H9 (cell line): ENCODE measurements around the gene TMEM9. TPM values are rescaled to one million over a fixed set of nuclear protein-coding genes. Genes with fewer than 3 reads are reported as not detected.

Experiments used
- DNase-seq: peaks from one replicate; pipeline ENCODE4 v3.0.0-alpha.2; 2017
- H2AFZ ChIP-seq: one replicate; pipeline ENCODE4 v1.6.1; 2013; ENCODE audit warnings: mild to moderate bottlenecking, low read length, control low read depth, moderate library complexity
- H2AK5ac ChIP-seq: 2 replicates; pipeline ENCODE4 v1.6.1; 2013; ENCODE audit warnings: low read length, control low read depth, mixed read lengths; ENCODE audit not compliant: insufficient read length
- H2BK120ac ChIP-seq: one replicate; pipeline ENCODE4 v1.6.1; 2013; ENCODE audit warnings: low read depth, mild to moderate bottlenecking, low read length, control low read depth, inconsistent platforms; ENCODE audit not compliant: poor library complexity, severe bottlenecking
- H2BK12ac ChIP-seq: 2 replicates; pipeline ENCODE4 v1.6.1; 2013; ENCODE audit warnings: low read length, control low read depth, mixed read lengths, low read depth; ENCODE audit not compliant: insufficient read length
- H2BK15ac ChIP-seq: 2 replicates; pipeline ENCODE4 v1.6.1; 2013; ENCODE audit warnings: low read depth, low read length, control low read depth
- H2BK20ac ChIP-seq: one replicate; pipeline ENCODE4 v1.6.1; 2013; ENCODE audit warnings: low read depth, mild to moderate bottlenecking, low read length, control low read depth, inconsistent platforms; ENCODE audit not compliant: poor library complexity, severe bottlenecking
- H2BK5ac ChIP-seq: 2 replicates; pipeline ENCODE4 v1.6.1; 2013; ENCODE audit warnings: low read length, control low read depth, mixed read lengths; ENCODE audit not compliant: insufficient read length
- H3K14ac ChIP-seq: 2 replicates; pipeline ENCODE4 v1.6.1; 2013; ENCODE audit warnings: low read length, control low read depth; ENCODE audit not compliant: insufficient read depth
- H3K18ac ChIP-seq: 2 replicates; pipeline ENCODE4 v1.6.1; 2013; ENCODE audit warnings: low read depth, mild to moderate bottlenecking, mixed read lengths, low read length, control low read depth; ENCODE audit not compliant: insufficient read length
- H3K23ac ChIP-seq: 2 replicates; pipeline ENCODE4 v1.6.1; 2013; ENCODE audit warnings: low read length, control low read depth, mixed read lengths, low read depth; ENCODE audit not compliant: insufficient read length
- H3K23me2 ChIP-seq: 2 replicates; pipeline ENCODE4 v1.6.1; 2013; ENCODE audit warnings: low read depth, mild to moderate bottlenecking, mixed read lengths, low read length, control low read depth; ENCODE audit not compliant: insufficient read length, poor library complexity, severe bottlenecking
- H3K27ac ChIP-seq: 2 replicates; pipeline ENCODE4 v1.5.1; 2013; ENCODE audit warnings: low read length, control low read depth, mixed read lengths, low read depth; ENCODE audit not compliant: insufficient read length
- H3K27me3 ChIP-seq: 2 replicates; pipeline ENCODE4 v1.6.1; 2013; ENCODE audit warnings: low read length, control low read depth, inconsistent platforms; ENCODE audit not compliant: insufficient read depth
- H3K4ac ChIP-seq: 2 replicates; pipeline ENCODE4 v1.6.1; 2013; ENCODE audit warnings: low read depth, mild to moderate bottlenecking, control low read depth, inconsistent platforms, low read length, moderate library complexity
- H3K4me1 ChIP-seq: 2 replicates; pipeline ENCODE4 v1.6.1; 2013; ENCODE audit warnings: low read length, control low read depth, inconsistent platforms; ENCODE audit not compliant: insufficient read depth
- H3K4me2 ChIP-seq: 2 replicates; pipeline ENCODE4 v1.6.1; 2013; ENCODE audit warnings: low read length, control low read depth, mixed read lengths; ENCODE audit not compliant: insufficient read length, insufficient read depth
- H3K56ac ChIP-seq: 2 replicates; pipeline ENCODE4 v1.6.1; 2013; ENCODE audit warnings: low read depth, mild to moderate bottlenecking, mixed read lengths, low read length, control low read depth; ENCODE audit not compliant: insufficient read length
- H3K79me1 ChIP-seq: 2 replicates; pipeline ENCODE4 v1.6.1; 2013; ENCODE audit warnings: low read depth, mild to moderate bottlenecking, moderate library complexity, low read length, control low read depth, inconsistent platforms; ENCODE audit not compliant: insufficient read depth, poor library complexity, severe bottlenecking
- H3K79me2 ChIP-seq: 2 replicates; pipeline ENCODE4 v1.6.1; 2013; ENCODE audit warnings: low read length, control low read depth, inconsistent platforms; ENCODE audit not compliant: insufficient read depth
- H3K9ac ChIP-seq: 2 replicates; pipeline ENCODE4 v1.6.1; 2013; ENCODE audit warnings: low read length, control low read depth, mixed read lengths; ENCODE audit not compliant: insufficient read length; ENCODE audit errors: extremely low read depth
- H3K9me3 ChIP-seq: one replicate; pipeline ENCODE4 v1.6.1; 2013; ENCODE audit warnings: low read depth, low read length, inconsistent platforms; ENCODE audit not compliant: control insufficient read depth
- H3T11ph ChIP-seq: one replicate; pipeline ENCODE4 v1.6.1; 2013; ENCODE audit warnings: mild to moderate bottlenecking, low read length, control low read depth, inconsistent platforms
- H4K20me1 ChIP-seq: one replicate; pipeline ENCODE4 v1.6.1; 2013; ENCODE audit not compliant: control insufficient read depth, insufficient read length, insufficient read depth
- H4K5ac ChIP-seq: 2 replicates; pipeline ENCODE4 v1.6.1; 2013; ENCODE audit warnings: low read depth, mild to moderate bottlenecking, mixed read lengths, low read length, control low read depth; ENCODE audit not compliant: insufficient read length
- H4K8ac ChIP-seq: replicated peaks from 2 replicates; pipeline ENCODE4 v1.6.1; 2013; ENCODE audit warnings: low read length, control low read depth, mixed read lengths, low read depth; ENCODE audit not compliant: insufficient read length
- H4K91ac ChIP-seq: 2 replicates; pipeline ENCODE4 v1.6.1; 2013; ENCODE audit warnings: low read depth, mild to moderate bottlenecking, moderate library complexity, mixed read lengths, low read length, control low read depth; ENCODE audit not compliant: insufficient read length
- H3K27ac Mint-ChIP-seq, 3 experiments: 2 replicates in 2 of 3; 3 replicates in 1 of 3; pipeline ENCODE4 v1.8.0; 2020 to 2021; ENCODE audit warnings: mixed read lengths in 3 of 3, mild to moderate bottlenecking in 1 of 3, moderate library complexity in 1 of 3
- H3K27me3 Mint-ChIP-seq: 2 replicates; pipeline ENCODE4 v1.8.0; 2021; ENCODE audit warnings: low read depth, mild to moderate bottlenecking, moderate library complexity, mixed read lengths
- H3K36me3 Mint-ChIP-seq, 3 experiments: 2 replicates in 2 of 3; 3 replicates in 1 of 3; pipeline ENCODE4 v1.8.0; 2020 to 2021; ENCODE audit warnings: low read depth in 3 of 3, mixed read lengths in 3 of 3; ENCODE audit not compliant: insufficient read depth in 1 of 3
- H3K4me1 Mint-ChIP-seq, 2 experiments: 2 replicates each; pipeline ENCODE4 v1.8.0; 2020; ENCODE audit warnings: mixed read lengths in 2 of 2
- H3K4me3 Mint-ChIP-seq, 2 experiments: 2 replicates in 1 of 2; 3 replicates in 1 of 2; pipeline ENCODE4 v1.8.0; 2020 to 2021; ENCODE audit warnings: mild to moderate bottlenecking in 2 of 2, mixed read lengths in 2 of 2, moderate library complexity in 1 of 2
- H3K9me3 Mint-ChIP-seq, 2 experiments: 2 replicates in 1 of 2; 3 replicates in 1 of 2; pipeline ENCODE4 v1.8.0; 2020; ENCODE audit warnings: mild to moderate bottlenecking in 2 of 2, mixed read lengths in 2 of 2, moderate library complexity in 1 of 2
- WGBS: extraction: QIAGEN DNeasy Blood & Tissue Kit; methylation state at CpG from one replicate; pipeline ENCODE4 v1.1.7; 2013; ENCODE audit warnings: missing lambda C conversion rate, low lambda C conversion rate, mixed read lengths; ENCODE audit not compliant: insufficient read length; ENCODE audit errors: extremely low coverage; 5-methylcytosine and 5-hydroxymethylcytosine counted together
- total RNA-seq: library from RNA; stranded (reverse); gene quantifications from 2 replicates; pipeline ENCODE4 v1.2.1, GENCODE V29; 2021
- TF ChIP-seq, protein P1 (sequence below): fragments of 200-600 bp; sonication (generic); conservative IDR thresholded peaks from 3 replicates; pipeline ENCODE4 v1.8.0; 2021; ENCODE audit warnings: antibody characterized with exemption, mild to moderate bottlenecking

The TMEM9 gene
- total RNA-seq, 1 experiment from 2014 or later = 93.4 TPM

DNA sequence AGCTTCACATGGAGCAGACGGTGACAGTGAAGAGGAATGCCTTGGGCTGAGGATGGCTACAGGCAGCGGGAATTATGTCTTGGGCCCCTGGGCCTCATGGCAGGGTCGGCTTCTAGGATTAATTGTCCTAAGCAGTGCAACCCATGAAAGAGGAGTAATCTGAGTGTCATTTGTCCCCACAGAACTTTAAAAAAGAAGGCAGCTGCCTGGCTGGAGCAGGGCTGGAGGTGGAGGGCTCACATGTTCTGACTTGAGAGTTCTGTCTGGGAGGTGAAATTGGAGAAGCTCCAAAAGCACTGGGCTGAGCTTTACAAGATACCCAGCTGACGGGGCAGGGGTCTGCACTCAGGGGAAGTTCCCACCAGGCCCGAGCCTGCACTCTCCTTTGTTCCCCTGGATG, 64.7 kb downstream of the TMEM9 start:
- TF ChIP-seq, protein P1, sequence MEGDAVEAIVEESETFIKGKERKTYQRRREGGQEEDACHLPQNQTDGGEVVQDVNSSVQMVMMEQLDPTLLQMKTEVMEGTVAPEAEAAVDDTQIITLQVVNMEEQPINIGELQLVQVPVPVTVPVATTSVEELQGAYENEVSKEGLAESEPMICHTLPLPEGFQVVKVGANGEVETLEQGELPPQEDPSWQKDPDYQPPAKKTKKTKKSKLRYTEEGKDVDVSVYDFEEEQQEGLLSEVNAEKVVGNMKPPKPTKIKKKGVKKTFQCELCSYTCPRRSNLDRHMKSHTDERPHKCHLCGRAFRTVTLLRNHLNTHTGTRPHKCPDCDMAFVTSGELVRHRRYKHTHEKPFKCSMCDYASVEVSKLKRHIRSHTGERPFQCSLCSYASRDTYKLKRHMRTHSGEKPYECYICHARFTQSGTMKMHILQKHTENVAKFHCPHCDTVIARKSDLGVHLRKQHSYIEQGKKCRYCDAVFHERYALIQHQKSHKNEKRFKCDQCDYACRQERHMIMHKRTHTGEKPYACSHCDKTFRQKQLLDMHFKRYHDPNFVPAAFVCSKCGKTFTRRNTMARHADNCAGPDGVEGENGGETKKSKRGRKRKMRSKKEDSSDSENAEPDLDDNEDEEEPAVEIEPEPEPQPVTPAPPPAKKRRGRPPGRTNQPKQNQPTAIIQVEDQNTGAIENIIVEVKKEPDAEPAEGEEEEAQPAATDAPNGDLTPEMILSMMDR = no peak
- Mint-ChIP-seq H3K4me1 (peaks cover 8 to 11% of the 10 kb centered on the region in 2 experiments), H3K9me3 (no peaks in the 10 kb centered on the region), H3K36me3 (no peaks in the 10 kb centered on the region), H3K27me3 (peaks cover 16% of the 10 kb centered on the region), H3K27ac (no peak overlapping the region; a peak in 1 of 7 replicates), H3K4me3 (no peak overlapping the region)
- no peak overlapping the region for H2BK5ac ChIP-seq
- H3K23me2 ChIP-seq = no peaks in the 10 kb centered on the region
- H3K4me2 ChIP-seq = no peak overlapping the region
- no peaks in the 10 kb centered on the region for H3K9me3 ChIP-seq
- no peak overlapping the region for H2AK5ac ChIP-seq
- H4K20me1 ChIP-seq = no peaks in the 10 kb centered on the region
- no peaks in the 10 kb centered on the region for H3K79me2 ChIP-seq
- no peak for DNase-seq
- no peaks in the 10 kb centered on the region for H3K27me3 ChIP-seq
- H2AFZ ChIP-seq = no peak overlapping the region
- no peak overlapping the region for H2BK15ac ChIP-seq
- H3K18ac ChIP-seq = no peak overlapping the region
- H3K23ac ChIP-seq = no peak overlapping the region
- WGBS = no CpG with 5 or more reads among the region's 5 CpGs
- H4K8ac ChIP-seq = no peak overlapping the region
- H3K56ac ChIP-seq = no peak overlapping the region
- H2BK120ac ChIP-seq = no peak overlapping the region
- no peak overlapping the region for H3K4ac ChIP-seq
- no peak overlapping the region for H3K14ac ChIP-seq
- no peak overlapping the region for H3K9ac ChIP-seq
- H3T11ph ChIP-seq = no peak overlapping the region
- H3K27ac ChIP-seq = no peak overlapping the region
- no peak overlapping the region for H2BK12ac ChIP-seq
- no peak overlapping the region for H2BK20ac ChIP-seq
- H3K4me1 ChIP-seq = no peaks in the 10 kb centered on the region
- H4K5ac ChIP-seq = no peak overlapping the region
- no peaks in the 10 kb centered on the region for H3K79me1 ChIP-seq
- H4K91ac ChIP-seq = no peak overlapping the region
